PC-9 (cell line): ENCODE data around the gene MISP3.

ENCODE experiments used
- CTCF ChIP-seq: fragments of 200-600 bp; sonication (generic); conservative IDR thresholded peaks from 2 replicates; pipeline ENCODE4 v1.6.1; 2017; ENCODE audit warnings: mixed run types, antibody characterized with exemption, mild to moderate bottlenecking, moderate library complexity
- EZH2 ChIP-seq: fragments of 200-600 bp; sonication (generic); IDR thresholded peaks from 2 replicates; pipeline ENCODE4 v1.8.0; 2017; ENCODE audit warnings: antibody characterized with exemption, low read depth

GRCh38 chr19:14023404-14024235 lies 49.0 kb upstream of the MISP3 start:
- peak; percentile 76 for TF ChIP-seq CTCF
- TF ChIP-seq EZH2: no peak
